Activated T-helper 9 cell treated with anti-CD3 and anti-CD28 coated beads, Interleukin-2, amount 50 U/mL, for 16 hours (primary cell): ENCODE data around the gene ATP5PB.

Experiments
- DNase-seq: peaks from one replicate; pipeline ENCODE4 v3.0.0-alpha.2; 2020; ENCODE audit warnings: low read depth

The ATP5PB gene

GRCh38 chr1:111446967-111447892, 2.0 kb upstream of the ATP5PB start:
- no peak for DNase-seq

- DNase-seq = peak; percentile 11
Measured at GRCh38 chr1:111448482-111448917, 764 bp upstream of the ATP5PB start.

- no peak for DNase-seq
Measured at GRCh38 chr1:111449703-111450017, 396 bp downstream of the ATP5PB start.

- DNase-seq = no peak
Measured at GRCh38 chr1:111450185-111450584, 921 bp downstream of the ATP5PB start.

- DNase-seq = no peak
Measured at GRCh38 chr1:111452581-111452980, 3.3 kb downstream of the ATP5PB start.

- no peak for DNase-seq
Measured at GRCh38 chr1:111453706-111454105, 4.4 kb downstream of the ATP5PB start.

- DNase-seq = no peak
Measured at GRCh38 chr1:111454859-111455641, 5.8 kb downstream of the ATP5PB start.

DNA sequence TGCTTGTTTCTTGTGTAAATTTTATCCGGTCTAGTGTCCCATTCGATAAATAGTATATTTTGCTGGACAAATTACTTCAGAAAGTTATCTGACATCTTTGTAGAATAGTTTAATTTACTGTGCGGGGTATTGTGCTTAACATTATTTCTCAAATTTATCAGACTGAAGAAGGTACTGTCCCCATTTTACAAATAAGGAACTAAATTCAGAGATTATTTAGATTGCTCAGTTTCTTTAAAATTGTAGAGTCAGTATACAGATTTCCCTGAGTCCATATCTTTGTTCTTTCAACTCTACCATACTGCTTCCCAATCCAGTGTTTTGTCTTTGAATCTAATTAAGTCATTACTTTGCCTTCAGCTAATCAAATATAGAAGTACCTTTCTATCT, 6.4 kb downstream of the ATP5PB start:
- DNase-seq = no peak

GRCh38 chr1:111461765-111462164, 12.5 kb downstream of the ATP5PB start:
- DNase-seq = no peak

DNA sequence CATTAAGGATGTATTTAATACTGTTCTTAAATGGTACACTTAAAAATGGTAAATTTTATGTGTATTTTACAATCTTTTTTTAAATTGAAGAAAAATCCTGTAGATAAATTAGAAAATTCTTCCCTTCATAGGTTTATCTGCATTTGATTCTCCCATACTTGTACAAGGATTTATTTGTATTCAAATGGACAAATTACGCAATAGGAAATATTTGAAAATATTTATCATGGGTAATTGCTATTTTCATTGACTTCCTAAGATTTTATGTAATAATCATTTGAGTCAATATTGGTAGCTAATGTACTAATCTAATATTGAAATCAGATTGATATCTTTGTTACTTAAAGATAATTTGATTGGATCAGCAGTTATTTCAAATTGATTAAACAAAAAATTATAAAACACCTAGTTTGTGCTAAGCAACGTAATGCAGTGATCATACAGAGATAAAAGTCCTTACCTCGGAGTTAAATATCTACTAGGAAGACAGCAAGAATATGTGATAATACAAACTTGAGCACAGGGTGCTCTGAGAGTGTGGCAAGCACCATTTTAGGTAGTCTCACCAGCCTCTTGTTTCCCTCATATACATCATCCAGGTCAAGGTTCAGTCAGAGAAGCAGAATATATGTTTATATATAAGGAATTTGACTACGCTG, 13.2 kb downstream of the ATP5PB start:
- DNase-seq = no peak

- no peak for DNase-seq
Measured at GRCh38 chr1:111463029-111463683, 13.9 kb downstream of the ATP5PB start.

DNA sequence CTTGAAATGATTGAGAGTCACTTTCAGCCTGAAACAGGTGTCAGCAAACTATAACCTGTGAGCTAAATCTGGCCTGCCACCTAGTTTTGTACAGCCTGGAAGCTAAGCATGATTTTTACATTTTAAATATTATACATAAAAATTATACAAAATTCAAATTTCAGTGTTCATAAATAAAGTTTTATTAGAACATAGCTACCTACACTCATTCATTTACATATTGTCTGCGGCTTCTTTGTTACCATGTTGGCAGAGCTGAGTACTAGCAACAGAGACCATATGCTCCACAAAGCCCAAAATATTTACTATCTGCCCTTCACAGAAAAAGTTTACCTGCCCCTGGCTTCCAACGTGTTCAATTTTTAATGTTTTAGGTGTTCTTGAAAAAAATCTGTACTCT, 16.5 kb downstream of the ATP5PB start:
- no peak for DNase-seq

GRCh38 chr1:111466480-111466879, 17.2 kb downstream of the ATP5PB start:
- DNase-seq = no peak

GRCh38 chr1:111467865-111468716, 18.8 kb downstream of the ATP5PB start:
- DNase-seq = no peak

DNA sequence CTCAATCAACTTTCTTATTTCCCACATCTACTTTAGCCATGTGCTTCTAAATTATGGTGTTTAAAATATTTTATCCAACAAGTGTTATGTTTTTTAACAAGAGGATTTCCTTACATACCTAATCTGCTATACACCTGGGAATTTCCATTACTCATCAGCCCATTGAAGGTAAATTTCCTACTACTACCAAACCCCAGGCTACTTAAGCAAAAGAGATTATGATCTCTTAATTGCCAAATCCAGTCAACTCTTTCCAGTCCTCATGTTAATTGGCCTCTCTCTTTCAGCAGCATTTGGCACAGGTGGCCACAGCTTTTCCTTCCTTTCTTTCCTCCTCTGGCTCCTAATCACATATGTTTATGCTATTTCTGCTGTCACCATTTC, 19.4 kb downstream of the ATP5PB start:
- no peak for DNase-seq

GRCh38 chr1:111469539-111469938, 20.3 kb downstream of the ATP5PB start:
- DNase-seq = no peak

DNA sequence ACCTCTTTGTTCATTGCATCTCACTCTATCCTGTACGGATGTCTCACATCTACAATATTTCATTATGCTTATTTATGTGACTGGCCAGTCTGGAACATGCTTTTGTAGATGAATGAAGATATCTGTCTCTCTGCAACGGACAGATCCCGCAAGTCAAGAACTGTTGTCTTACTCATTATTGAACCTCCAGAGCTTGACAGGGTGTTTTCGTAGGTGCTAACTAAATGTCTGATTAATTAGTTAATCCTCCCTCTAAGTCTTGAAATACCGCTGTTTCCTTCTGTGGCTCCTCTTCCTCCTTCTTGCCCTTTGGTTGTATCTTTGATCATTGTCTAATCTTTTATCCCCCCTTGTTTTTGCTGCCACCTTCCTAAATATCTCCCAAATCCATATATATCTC, 21.3 kb downstream of the ATP5PB start:
- DNase-seq = no peak

- peak; percentile 44 for DNase-seq
Measured at GRCh38 chr1:111471012-111471411, 21.7 kb downstream of the ATP5PB start.

GRCh38 chr1:111471538-111471937, 22.3 kb downstream of the ATP5PB start:
- DNase-seq = no peak

DNA sequence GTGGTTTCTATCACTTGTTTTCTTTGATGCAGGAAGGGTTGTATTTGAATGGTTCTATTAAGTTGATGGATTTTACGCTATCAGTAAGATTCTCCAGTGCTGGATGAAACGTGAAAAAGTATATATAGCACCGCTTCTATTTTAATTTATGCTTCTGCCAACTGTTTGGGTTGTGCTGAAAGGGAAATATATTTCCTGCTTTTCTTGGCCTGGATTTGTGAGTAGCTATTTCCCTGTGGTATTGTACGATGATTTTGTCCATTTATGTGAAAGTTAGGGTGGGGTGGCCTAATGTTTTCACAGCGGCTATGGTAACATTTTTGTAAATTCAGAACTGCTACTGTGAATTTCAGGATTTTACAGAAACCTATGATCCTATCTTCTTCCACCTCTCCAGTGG, 24.8 kb downstream of the ATP5PB start:
- DNase-seq = no peak

DNA sequence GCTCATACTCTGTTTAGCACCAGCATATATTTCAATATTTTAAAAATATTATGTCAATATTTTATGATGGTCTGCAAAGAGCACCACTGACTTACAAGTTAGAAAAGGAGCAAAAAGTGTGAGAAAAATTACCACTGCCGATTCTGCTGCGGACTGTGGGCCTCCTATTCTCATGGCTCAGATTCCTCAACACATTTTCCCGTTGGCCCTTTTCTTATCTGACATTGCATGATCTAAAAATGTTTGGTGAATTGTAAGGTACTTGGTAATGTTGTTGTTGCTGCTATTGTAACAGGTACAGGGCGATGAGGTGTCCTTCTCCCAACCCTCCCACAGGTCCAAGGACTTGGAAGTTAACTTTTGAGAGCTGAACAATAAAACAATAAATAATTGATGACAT, 25.3 kb downstream of the ATP5PB start:
- DNase-seq = no peak
